ENCODE results near the gene RBM43. TPM values are rescaled to one million over a fixed set of nuclear protein-coding genes. Genes with fewer than 3 reads are reported as not detected.

Gene RBM43
- polyA plus RNA-seq, 1 of the 3 experiments (the other 2 are of a cell fraction): 2.0 TPM

- POLR2A ChIA-PET: no interaction called here
- CTCF ChIA-PET: interaction anchor here (1.6 kb wide), 1 partner anchor 157 kb away, joined by 3 read pairs; no protein-coding TSS in a partner anchor
- no peak overlapping the region for H2AFZ ChIP-seq (ENCODE audit: low read depth)
- no peak overlapping the region for H3K4me3 ChIP-seq (ENCODE audit: low read depth in 2 of 2, low read length in 1 of 2)
- no peaks in the 10 kb centered on the region for H3K9me3 ChIP-seq
- no peaks in the 10 kb centered on the region for H3K79me2 ChIP-seq (ENCODE audit: insufficient read depth)
- H3F3A ChIP-seq (replicated peaks; ENCODE audit: insufficient read depth): no peaks in the 10 kb centered on the region
- DNase-seq: no peak
- H3K4me1 ChIP-seq (ENCODE audit: control insufficient read depth in 1 of 2, insufficient read depth in 2 of 2, low read depth in 1 of 2, low read length in 1 of 2): no peaks in the 10 kb centered on the region
- no peaks in the 10 kb centered on the region for H3K9me2 ChIP-seq
- 68% methylated on average over 4 of the region's 4 CpGs for WGBS (ENCODE audit: low lambda C conversion rate)
- H3K9ac ChIP-seq: no peak overlapping the region
- no peaks in the 10 kb centered on the region for H3K27me3 ChIP-seq (ENCODE audit: insufficient read depth)
- no peak for TF ChIP-seq ELF1 (IDR thresholded peaks at IDR 0.05)
- no peak for TF ChIP-seq FOXJ3 (CRISPR knock-in tag; IDR thresholded peaks at IDR 0.05)
- no peak for TF ChIP-seq FOXM1 (IDR thresholded peaks at IDR 0.05; ENCODE audit: low read depth)
- TF ChIP-seq CTCF (IDR thresholded peaks at IDR 0.05): no peak
- no peak for TF ChIP-seq USF1 (IDR thresholded peaks at IDR 0.05; ENCODE audit: borderline replicate concordance, low read depth)
- no peak for TF ChIP-seq MEF2A (IDR thresholded peaks at IDR 0.05; ENCODE audit: borderline replicate concordance, low read depth)
- no peak for TF ChIP-seq CHD2 (IDR thresholded peaks at IDR 0.05; ENCODE audit: low read length, partially characterized antibody)
- no peak for TF ChIP-seq REST (IDR thresholded peaks at IDR 0.05; ENCODE audit: low read depth, low read length)
- TF ChIP-seq ZBTB33 (IDR thresholded peaks at IDR 0.05; ENCODE audit: borderline replicate concordance, low read depth): no peak
- no peak for TF ChIP-seq RCOR1 (IDR thresholded peaks at IDR 0.05; ENCODE audit: low read length)
- TF ChIP-seq IRF3 (IDR thresholded peaks at IDR 0.05; ENCODE audit: low read depth, low read length): no peak
- TF ChIP-seq EP300 (IDR thresholded peaks at IDR 0.05; ENCODE audit: borderline replicate concordance in 1 of 2, low read depth in 1 of 2, low read length in 1 of 2): no peak
- TF ChIP-seq USF2 (IDR thresholded peaks at IDR 0.05; ENCODE audit: borderline replicate concordance, low read depth, low read length): no peak
- TF ChIP-seq TCF12 (IDR thresholded peaks at IDR 0.05): no peak
- no peak overlapping the region for H3K27ac ChIP-seq (ENCODE audit: low read depth in 2 of 2, low read length in 1 of 2)
- no peaks in the 10 kb centered on the region for H3K36me3 ChIP-seq (replicated peaks in 1 of 2; ENCODE audit: control insufficient read depth in 1 of 2, insufficient read depth in 2 of 2, low read length in 1 of 2)
- no peaks in the 10 kb centered on the region for H4K20me1 ChIP-seq (ENCODE audit: insufficient read depth)
- H3K4me2 ChIP-seq: no peak overlapping the region
These were observed 18.6 kb upstream of the RBM43 start for GRCh38 chr2:151280271-151280670.
